GM19351 (cell line): ENCODE results near the gene L1TD1.
"Not testable (repeated sequence)": the region's sequence is repeated elsewhere in the genome, so short reads cannot be mapped to it uniquely, and the experiment has no call there.

ENCODE experiments used
- ATAC-seq: cut with Tn5 transposase; IDR thresholded peaks from one replicate; pipeline ENCODE4 v1.9.1; 2021; ENCODE audit warnings: mild to moderate bottlenecking, moderate library complexity; ENCODE audit not compliant: unreplicated experiment

L1TD1 gene

GRCh38 chr1:62198069-62198780 lies 3.6 kb downstream of the L1TD1 start:
- no peak for ATAC-seq

- ATAC-seq = no peak
Observed at GRCh38 chr1:62198781-62199125, 4.1 kb downstream of the L1TD1 start.

- no peak for ATAC-seq
Observed at GRCh38 chr1:62207187-62207586, 12.5 kb downstream of the L1TD1 start.

- no peak for ATAC-seq
Observed at GRCh38 chr1:62208087-62208486, 13.4 kb downstream of the L1TD1 start.

- ATAC-seq = no peak
Observed at GRCh38 chr1:62208970-62209369, 14.3 kb downstream of the L1TD1 start.

- ATAC-seq = no peak
Observed at GRCh38 chr1:62209931-62210595, 15.4 kb downstream of the L1TD1 start.

- ATAC-seq = no peak
Observed at GRCh38 chr1:62210960-62211359, 16.3 kb downstream of the L1TD1 start.

- no peak for ATAC-seq
Observed at GRCh38 chr1:62212411-62212810, 17.8 kb downstream of the L1TD1 start.

GRCh38 chr1:62213075-62213914 lies 18.6 kb downstream of the L1TD1 start:
- ATAC-seq = no peak

GRCh38 chr1:62218604-62219003 lies 24.0 kb downstream of the L1TD1 start:
- ATAC-seq = no peak

GRCh38 chr1:62220456-62220855 lies 25.8 kb downstream of the L1TD1 start:
- not testable (repeated sequence) for ATAC-seq

GRCh38 chr1:62221171-62221570 lies 26.5 kb downstream of the L1TD1 start:
- ATAC-seq = no peak

GRCh38 chr1:62222321-62222720 lies 27.7 kb downstream of the L1TD1 start:
- ATAC-seq = no peak

- no peak for ATAC-seq
Observed at GRCh38 chr1:62224182-62224581, 29.5 kb downstream of the L1TD1 start.

- ATAC-seq = no peak
Observed at GRCh38 chr1:62227496-62227895, 32.8 kb downstream of the L1TD1 start.

GRCh38 chr1:62228136-62228882 lies 33.7 kb downstream of the L1TD1 start:
- no peak for ATAC-seq

GRCh38 chr1:62228883-62229187 lies 34.2 kb downstream of the L1TD1 start:
- no peak for ATAC-seq

GRCh38 chr1:62229468-62229867 lies 34.8 kb downstream of the L1TD1 start:
- ATAC-seq = no peak

- ATAC-seq = no peak
Observed at GRCh38 chr1:62229932-62230331, 35.3 kb downstream of the L1TD1 start.

- ATAC-seq = no peak
Observed at GRCh38 chr1:62230718-62231117, 36.1 kb downstream of the L1TD1 start.

- no peak for ATAC-seq
Observed at GRCh38 chr1:62232871-62233278, 38.2 kb downstream of the L1TD1 start.
